ENCODE measurements around the gene BTBD1. TPM values are rescaled to one million over a fixed set of nuclear protein-coding genes. Genes with fewer than 3 reads are reported as not detected.

The BTBD1 gene
- total RNA-seq, 2 donors from 2014 or later = 56.7 to 63.6 TPM

GRCh38 chr15:83063551-83063950, 3.5 kb downstream of the BTBD1 start:
- Histone ChIP-seq H3K4me1 (peaks cover 18% of the 10 kb centered on the region), H3K9me3 (no peaks in the 10 kb centered on the region), H3K4me3 (no peak overlapping the region), H3K9ac (ENCODE audit: low read depth in 2 of 2, low read length in 2 of 2) (peak overlapping the region in 1 of 2 donors; percentile 16), H3K27ac (no peak overlapping the region), H3K36me3 (no peaks in the 10 kb centered on the region), H3K27me3 (no peaks in the 10 kb centered on the region)
- no peak for DNase-seq
- TF ChIP-seq CTCF (IDR thresholded peaks at IDR 0.05) = no peak
- intact Hi-C loops (cut with DNase I) = no loop called here

- no peak overlapping the region for H3K9ac ChIP-seq (ENCODE audit: low read depth in 2 of 2, low read length in 2 of 2)
- no peak for TF ChIP-seq CTCF (IDR thresholded peaks at IDR 0.05)
- DNase-seq = no peak
- H3K27me3 ChIP-seq = no peaks in the 10 kb centered on the region
- peaks cover 18% of the 10 kb centered on the region for H3K4me1 ChIP-seq
- H3K9me3 ChIP-seq = no peaks in the 10 kb centered on the region
- H3K27ac ChIP-seq = no peak overlapping the region
- no peak overlapping the region for H3K4me3 ChIP-seq
- intact Hi-C loops (cut with DNase I) = no loop called here
- H3K36me3 ChIP-seq = no peaks in the 10 kb centered on the region
These were observed 4.3 kb downstream of the BTBD1 start for GRCh38 chr15:83062768-83063180.

- Histone ChIP-seq H3K9ac (ENCODE audit: low read depth in 2 of 2, low read length in 2 of 2) (no peak overlapping the region), H3K4me3 (no peak overlapping the region), H3K27me3 (no peaks in the 10 kb centered on the region), H3K27ac (no peak overlapping the region), H3K4me1 (peaks cover 18% of the 10 kb centered on the region), H3K36me3 (no peaks in the 10 kb centered on the region), H3K9me3 (no peaks in the 10 kb centered on the region)
- no peak for TF ChIP-seq CTCF (IDR thresholded peaks at IDR 0.05)
- intact Hi-C loops (cut with DNase I) = no loop called here
- DNase-seq = no peak
These were observed 5.4 kb downstream of the BTBD1 start for GRCh38 chr15:83061680-83062079.

GRCh38 chr15:83057696-83058376, 9.2 kb downstream of the BTBD1 start:
- Histone ChIP-seq H3K4me3 (no peak overlapping the region), H3K9ac (ENCODE audit: low read depth in 2 of 2, low read length in 2 of 2) (no peak overlapping the region), H3K27ac (no peak overlapping the region), H3K9me3 (no peaks in the 10 kb centered on the region), H3K36me3 (peaks cover 4% of the 10 kb centered on the region), H3K27me3 (no peaks in the 10 kb centered on the region), H3K4me1 (peaks cover 3% of the 10 kb centered on the region)
- no peak for DNase-seq
- intact Hi-C loops (cut with DNase I) = no loop called here
- no peak for TF ChIP-seq CTCF (IDR thresholded peaks at IDR 0.05)

- Histone ChIP-seq H3K4me1 (no peaks in the 10 kb centered on the region), H3K36me3 (peaks cover 4% of the 10 kb centered on the region), H3K27me3 (no peaks in the 10 kb centered on the region), H3K9me3 (no peaks in the 10 kb centered on the region), H3K27ac (no peak overlapping the region), H3K4me3 (no peak overlapping the region), H3K9ac (ENCODE audit: low read depth in 2 of 2, low read length in 2 of 2) (no peak overlapping the region)
- no peak for DNase-seq
- TF ChIP-seq CTCF (IDR thresholded peaks at IDR 0.05) = no peak
- intact Hi-C loops (cut with DNase I) = no loop called here
These were observed 10.1 kb downstream of the BTBD1 start for GRCh38 chr15:83057002-83057401.

All from colonic mucosa (tissue), 4 donors.